ENCODE measurements around the gene EFCAB6. TPM values are rescaled to one million over a fixed set of nuclear protein-coding genes. Genes with fewer than 3 reads are reported as not detected.

EFCAB6 gene
- total RNA-seq, 1 donor from 2014 or later = 3.6 TPM

GRCh38 chr22:43714104-43714503, 98.0 kb downstream of the EFCAB6 start:
- intact Hi-C loops (cut with DNase I) = no loop called here
- DNase-seq (no peak), ATAC-seq (no peak)
- Histone ChIP-seq H3K4me3 (no peak overlapping the region), H3K27me3 (no peaks in the 10 kb centered on the region), H3K36me3 (no peaks in the 10 kb centered on the region), H3K27ac (no peak overlapping the region), H3K4me1 (no peaks in the 10 kb centered on the region), H3K9me3 (no peaks in the 10 kb centered on the region)
- TF ChIP-seq CTCF (IDR thresholded peaks at IDR 0.05) = no peak

- ATAC-seq (no peak), DNase-seq (no peak)
- Histone ChIP-seq H3K27me3 (no peaks in the 10 kb centered on the region), H3K4me3 (no peak overlapping the region), H3K27ac (no peak overlapping the region), H3K4me1 (no peaks in the 10 kb centered on the region), H3K36me3 (no peaks in the 10 kb centered on the region), H3K9me3 (no peaks in the 10 kb centered on the region)
- TF ChIP-seq CTCF (IDR thresholded peaks at IDR 0.05) = no peak
- intact Hi-C loops (cut with DNase I) = no loop called here
Observed at GRCh38 chr22:43711681-43712080, 100.4 kb downstream of the EFCAB6 start.

- intact Hi-C loops (cut with DNase I) = no loop called here
- no peaks in the 10 kb centered on the region for H3K9me3 ChIP-seq
- no peaks in the 10 kb centered on the region for H3K27me3 ChIP-seq
- H3K36me3 ChIP-seq = no peaks in the 10 kb centered on the region
- DNase-seq = no peak
- no peak overlapping the region for H3K4me3 ChIP-seq
- TF ChIP-seq CTCF (IDR thresholded peaks at IDR 0.05) = no peak
- H3K4me1 ChIP-seq = no peaks in the 10 kb centered on the region
- no peak overlapping the region for H3K27ac ChIP-seq
- ATAC-seq = no peak
Observed at GRCh38 chr22:43707648-43708047, 104.5 kb downstream of the EFCAB6 start.

GRCh38 chr22:43706571-43707328, 105.4 kb downstream of the EFCAB6 start:
- Histone ChIP-seq H3K9me3 (no peaks in the 10 kb centered on the region), H3K36me3 (no peaks in the 10 kb centered on the region), H3K27ac (no peak overlapping the region), H3K4me3 (no peak overlapping the region), H3K4me1 (no peaks in the 10 kb centered on the region), H3K27me3 (no peaks in the 10 kb centered on the region)
- no peak for ATAC-seq
- no peak for DNase-seq
- intact Hi-C loops (cut with DNase I) = no loop called here
- no peak for TF ChIP-seq CTCF (IDR thresholded peaks at IDR 0.05)

- H3K4me1 ChIP-seq = no peaks in the 10 kb centered on the region
- DNase-seq (no peak), ATAC-seq (no peak)
- H3K4me3 ChIP-seq = no peak overlapping the region
- no peaks in the 10 kb centered on the region for H3K36me3 ChIP-seq
- H3K27me3 ChIP-seq = no peaks in the 10 kb centered on the region
- intact Hi-C loops (cut with DNase I) = no loop called here
- TF ChIP-seq CTCF (IDR thresholded peaks at IDR 0.05) = no peak
- H3K9me3 ChIP-seq = no peaks in the 10 kb centered on the region
- H3K27ac ChIP-seq = no peak overlapping the region
Observed at GRCh38 chr22:43706151-43706550, 106.0 kb downstream of the EFCAB6 start.

- no peak for TF ChIP-seq CTCF (IDR thresholded peaks at IDR 0.05)
- H3K9me3 ChIP-seq = no peaks in the 10 kb centered on the region
- H3K36me3 ChIP-seq = no peaks in the 10 kb centered on the region
- no peak overlapping the region for H3K4me3 ChIP-seq
- ATAC-seq (no peak), DNase-seq (no peak)
- H3K4me1 ChIP-seq = no peaks in the 10 kb centered on the region
- intact Hi-C loops (cut with DNase I) = no loop called here
- H3K27me3 ChIP-seq = no peaks in the 10 kb centered on the region
- no peak overlapping the region for H3K27ac ChIP-seq
Observed at GRCh38 chr22:43704051-43704450, 108.1 kb downstream of the EFCAB6 start.

Measured in upper lobe of right lung (tissue), 1 donor.